HG02610 (cell line): Measurements from ENCODE around the gene IRX3.
"Not testable (repeated sequence)": the region's sequence is repeated elsewhere in the genome, so short reads cannot be mapped to it uniquely, and the experiment has no call there.

Experiments used
- ATAC-seq: cut with Tn5 transposase; IDR thresholded peaks from one replicate; pipeline ENCODE4 v1.9.1; 2021; ENCODE audit warnings: mild to moderate bottlenecking, moderate library complexity; ENCODE audit not compliant: unreplicated experiment

The IRX3 gene

GRCh38 chr16:54280751-54281150, 5.8 kb downstream of the IRX3 start:
- ATAC-seq = no peak

- no peak for ATAC-seq
Observed at GRCh38 chr16:54277845-54278703, 8.5 kb downstream of the IRX3 start.

DNA sequence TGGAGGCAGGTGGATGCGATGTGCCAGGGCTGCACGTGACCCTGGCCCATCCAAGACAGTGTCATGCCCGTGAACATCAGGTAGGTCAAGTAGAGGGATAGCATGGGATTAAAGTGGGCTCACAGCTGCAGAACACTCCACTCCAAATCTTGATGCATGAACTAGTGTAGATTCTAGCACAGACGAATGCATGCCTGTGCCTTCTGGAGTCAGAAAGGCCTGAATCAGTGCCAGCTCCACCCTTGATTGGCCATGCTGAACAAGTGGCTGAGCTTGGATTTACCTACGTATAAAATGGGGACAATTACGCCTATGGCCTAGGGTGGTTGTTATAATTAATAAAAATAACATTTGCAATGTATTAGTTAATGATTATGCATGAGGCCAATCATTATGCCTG, 10.6 kb downstream of the IRX3 start:
- ATAC-seq = no peak

DNA sequence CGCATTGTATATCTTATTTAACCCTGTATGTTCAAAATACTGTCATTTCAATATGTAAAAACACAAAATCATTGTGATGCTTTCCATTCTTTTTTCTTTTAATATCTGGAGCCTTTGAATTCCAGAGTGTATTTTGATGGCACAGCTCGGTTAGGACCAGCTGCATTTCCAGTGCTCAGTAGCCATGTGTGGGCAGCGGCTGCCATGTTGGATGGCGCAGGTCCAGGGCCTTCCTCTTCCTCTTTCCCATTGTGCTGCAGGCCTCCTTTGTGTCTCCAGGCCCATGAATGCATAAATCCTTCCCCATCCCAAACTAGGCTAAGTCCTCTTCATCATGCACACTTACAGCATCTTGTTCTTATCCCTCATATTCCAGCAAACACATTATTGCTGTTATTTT, 13.0 kb downstream of the IRX3 start:
- ATAC-seq = no peak

GRCh38 chr16:54270711-54271110, 15.9 kb downstream of the IRX3 start:
- ATAC-seq = no peak

DNA sequence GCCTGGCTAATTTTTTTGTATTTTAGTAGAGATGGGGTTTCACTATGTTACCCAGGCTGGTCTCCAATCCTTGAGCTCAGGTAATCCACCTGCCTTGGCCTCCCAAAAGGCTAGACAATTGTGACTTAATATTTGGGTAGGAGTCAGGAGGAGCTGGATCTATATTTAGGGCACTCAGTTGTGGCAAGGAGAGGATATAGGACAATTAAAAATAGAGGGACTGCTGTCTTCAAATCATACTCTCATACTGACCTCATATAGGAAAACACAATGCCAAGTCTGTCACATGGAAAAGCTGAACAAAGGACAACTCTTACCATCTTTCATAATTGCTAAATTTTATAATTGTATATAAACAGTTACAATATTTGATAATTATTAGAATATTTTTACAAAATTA, 17.1 kb downstream of the IRX3 start:
- ATAC-seq = no peak

DNA sequence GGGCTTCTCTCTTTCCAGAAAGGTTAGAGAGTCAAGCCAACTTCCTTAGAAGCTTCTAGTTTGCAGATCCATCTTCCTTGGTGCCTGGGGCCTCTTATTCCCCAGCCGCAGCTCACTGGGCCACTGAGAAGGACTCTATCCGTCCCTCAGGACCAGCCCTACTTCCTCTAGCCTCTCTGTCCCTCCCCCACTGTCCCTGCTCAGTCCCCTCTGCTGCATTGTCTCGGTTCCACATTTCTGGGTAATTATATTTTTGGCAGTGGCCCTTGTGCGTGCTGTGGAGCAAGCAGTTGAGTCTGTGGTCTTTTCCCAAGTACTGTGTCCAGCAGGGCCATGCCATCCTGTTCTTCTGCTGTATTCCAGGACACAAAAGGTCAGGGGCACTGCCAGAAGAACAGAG, 17.8 kb downstream of the IRX3 start:
- ATAC-seq = no peak

DNA sequence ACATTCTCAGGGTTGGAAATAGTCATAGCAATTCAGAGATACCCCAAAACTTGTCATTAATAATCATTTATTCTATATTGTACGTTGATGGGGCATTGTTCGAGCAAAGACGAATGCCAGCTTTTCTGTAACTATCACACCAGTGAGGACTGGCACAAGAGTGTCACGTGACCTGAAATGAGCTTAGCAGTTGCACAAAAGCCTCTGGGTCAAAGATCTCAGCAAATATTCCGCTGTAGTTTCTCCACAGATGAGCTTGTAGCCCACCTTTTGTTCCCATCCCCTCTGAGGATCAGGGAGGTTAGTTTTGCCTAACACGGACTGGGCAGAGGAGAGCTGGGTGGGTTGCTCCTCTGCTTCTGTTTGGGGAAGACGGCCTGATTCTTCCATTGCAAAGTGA, 18.2 kb downstream of the IRX3 start:
- ATAC-seq = no peak

DNA sequence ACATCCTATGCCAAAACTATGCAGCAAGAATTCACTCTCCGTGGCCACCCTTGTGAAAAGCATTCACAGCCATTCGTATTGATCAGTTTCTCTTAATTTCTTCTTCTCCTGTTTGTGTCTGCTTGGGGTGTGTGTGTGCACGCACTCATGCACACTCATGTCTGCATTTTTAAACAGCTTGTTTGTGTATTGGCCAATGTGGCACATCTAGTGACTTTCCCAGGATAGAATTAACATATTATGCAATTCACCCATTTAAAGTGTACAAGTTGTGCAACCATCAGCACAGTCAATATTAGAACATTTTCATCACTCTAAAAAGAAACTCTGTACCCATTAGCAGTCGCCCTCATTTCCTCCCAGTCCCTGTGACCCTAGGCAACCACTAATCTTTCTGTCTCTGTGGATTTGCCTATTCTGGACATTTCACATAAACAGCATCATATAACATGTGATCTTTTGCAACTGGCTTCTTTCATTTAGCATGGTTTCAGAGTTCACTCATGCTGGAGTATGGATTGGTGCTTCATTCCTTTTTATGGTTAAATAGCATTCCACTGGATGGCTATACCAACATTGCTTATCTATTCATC, 20.1 kb downstream of the IRX3 start:
- ATAC-seq = no peak

DNA sequence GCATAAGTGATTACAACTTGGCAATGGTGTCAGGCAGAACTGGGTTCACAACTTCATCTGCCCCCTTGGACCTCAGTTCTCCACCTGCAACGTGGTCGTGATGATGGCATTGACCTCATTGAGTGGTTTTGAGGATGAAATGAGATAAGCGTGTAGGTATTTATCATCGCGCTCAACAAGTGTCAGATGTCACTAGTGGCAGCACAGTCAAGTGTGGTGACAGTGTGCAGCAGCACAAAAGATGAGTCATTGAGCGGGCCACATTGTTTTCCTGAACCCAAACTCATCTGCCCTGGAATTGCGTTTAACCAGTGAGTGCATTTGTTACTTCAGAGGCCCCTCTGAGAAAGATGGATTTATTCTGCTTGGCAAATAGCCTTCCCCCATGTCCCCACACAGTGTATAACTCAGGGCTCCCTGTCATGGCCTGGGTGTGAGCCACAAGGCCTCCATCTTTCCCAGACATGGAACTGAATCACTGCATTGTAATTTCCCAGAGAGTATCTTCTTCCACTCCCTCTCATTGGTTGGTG, 20.9 kb downstream of the IRX3 start:
- ATAC-seq = no peak

- no peak for ATAC-seq
Observed at GRCh38 chr16:54253118-54253517, 33.5 kb downstream of the IRX3 start.

DNA sequence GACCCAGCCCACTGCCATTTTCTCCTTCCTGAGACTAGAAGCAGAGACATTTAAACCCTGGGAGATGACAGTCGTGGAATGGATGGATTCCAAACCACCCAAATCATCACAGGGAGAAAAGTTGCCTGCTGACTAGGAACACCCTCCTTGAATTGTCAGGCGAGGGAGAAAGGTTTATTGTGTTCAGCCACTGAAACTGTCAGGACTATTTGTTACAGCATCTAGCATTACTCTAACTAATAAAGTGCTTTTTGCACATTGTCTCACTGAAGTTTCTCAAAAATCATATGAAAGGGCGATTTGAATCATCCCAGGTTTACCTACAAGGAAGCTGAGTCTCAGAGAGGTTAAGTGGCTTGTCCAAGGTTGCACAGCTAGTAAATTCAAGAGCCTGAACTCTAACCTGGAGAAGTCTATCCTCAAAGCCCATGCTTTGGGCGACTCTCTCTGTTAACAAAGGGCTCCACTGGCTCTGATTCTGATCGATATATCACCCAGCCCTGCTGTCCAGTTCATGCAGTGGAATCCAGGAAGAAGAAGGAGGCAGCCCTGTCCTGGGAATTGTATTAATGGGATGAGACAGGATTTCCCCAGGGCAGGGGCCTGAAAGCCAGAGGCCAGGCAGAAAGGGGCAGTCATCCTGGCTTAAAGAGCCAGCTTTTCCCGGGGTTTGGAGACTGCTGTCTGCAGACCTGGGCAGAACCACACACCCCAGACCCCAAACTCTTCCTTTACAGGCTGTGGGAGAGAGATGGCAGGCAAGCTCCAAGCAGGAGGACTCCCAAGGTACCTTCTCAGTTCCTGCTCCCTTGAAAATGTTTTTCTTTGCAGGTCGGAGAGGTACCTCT, 37.5 kb downstream of the IRX3 start:
- no peak for ATAC-seq

DNA sequence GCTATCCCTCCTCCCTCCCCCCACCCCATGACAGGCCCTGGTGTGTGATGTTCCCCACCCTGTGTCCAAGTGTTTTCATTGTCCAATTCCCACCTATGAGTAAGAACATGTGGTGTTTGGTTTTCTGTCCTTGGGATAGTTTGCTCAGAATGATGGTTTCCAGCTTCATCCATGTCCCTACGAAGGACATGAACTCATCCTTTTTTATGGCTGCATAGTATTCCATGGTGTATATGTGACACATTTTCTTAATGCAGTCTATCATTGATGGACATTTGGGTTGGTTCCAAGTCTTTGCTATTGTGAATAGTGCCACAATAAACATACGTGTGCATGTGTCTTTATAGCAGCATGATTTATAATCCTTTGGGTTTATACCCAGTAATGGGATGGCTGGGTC, 38.9 kb downstream of the IRX3 start:
- ATAC-seq = not testable (repeated sequence)

- no peak for ATAC-seq
Observed at GRCh38 chr16:54246454-54246821, 40.1 kb downstream of the IRX3 start.

DNA sequence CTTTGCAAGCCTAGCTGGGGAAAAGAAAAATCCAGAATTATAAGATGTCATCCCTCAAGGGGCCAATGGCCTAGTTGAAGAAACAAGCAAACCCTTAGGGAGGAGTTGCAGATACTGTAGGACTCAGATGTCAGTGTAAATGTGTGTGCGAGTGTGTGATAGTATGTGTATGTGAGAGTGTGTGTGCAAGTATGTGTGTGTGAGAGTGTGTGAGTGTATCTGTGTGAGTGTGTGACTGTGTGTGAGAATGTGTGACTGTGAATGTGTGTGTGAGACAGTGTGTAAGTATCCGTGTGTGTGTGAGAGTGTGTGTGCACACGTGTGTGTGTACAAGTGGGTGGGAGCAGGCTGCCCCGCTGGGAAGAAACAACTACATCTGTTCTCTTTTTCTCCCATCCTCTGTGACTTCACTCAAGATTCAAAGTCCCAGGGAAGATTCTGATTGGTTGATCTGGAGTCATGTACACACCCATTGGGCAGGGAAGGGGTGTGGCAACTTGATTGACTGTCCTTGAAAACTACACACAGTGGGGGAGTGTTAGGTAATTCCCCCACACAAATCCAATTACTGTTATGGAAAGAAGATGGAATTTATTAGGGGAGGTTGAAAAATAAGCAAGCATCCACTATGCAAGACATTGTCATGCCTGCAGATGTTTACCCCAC, 40.7 kb downstream of the IRX3 start:
- no peak for ATAC-seq

DNA sequence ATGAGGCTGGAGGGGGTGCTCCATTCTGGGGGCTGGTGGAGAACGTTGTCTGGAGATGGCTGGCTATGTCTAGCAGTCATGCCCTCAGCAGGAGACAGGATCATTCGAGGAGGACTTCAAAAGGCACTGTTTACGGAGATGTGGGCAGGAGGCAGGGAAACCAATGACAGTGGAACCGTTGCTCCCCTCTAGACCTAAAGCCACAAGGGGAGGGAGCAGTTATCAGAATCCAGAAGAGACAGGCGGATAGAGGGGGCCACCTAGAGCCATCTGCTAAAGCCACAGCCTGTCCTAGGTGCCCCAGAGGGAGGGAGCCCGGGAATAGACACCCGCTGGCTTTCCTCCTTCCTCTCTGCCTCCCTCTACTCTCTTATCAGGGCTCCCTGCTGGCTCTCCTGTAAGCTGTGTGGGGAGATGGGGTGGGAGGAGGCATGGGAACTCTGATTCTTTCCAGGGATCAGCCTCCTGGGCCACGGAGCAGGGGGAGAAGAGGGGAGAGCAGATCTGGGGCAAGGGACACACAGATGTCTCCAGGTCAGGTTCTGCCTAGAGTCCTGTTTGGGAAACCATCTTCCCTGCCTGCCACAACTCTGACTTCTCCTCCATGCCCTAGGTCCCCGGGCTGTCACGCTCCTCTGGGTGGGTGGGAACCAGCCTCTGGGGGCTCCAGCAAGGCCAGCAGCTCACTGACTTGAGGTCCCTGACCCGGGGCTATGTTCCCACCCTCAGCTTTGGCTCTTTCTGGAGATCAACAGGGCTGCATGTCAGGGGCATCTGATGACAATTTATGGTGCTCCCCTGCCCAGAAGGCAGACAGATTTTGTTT, 42.3 kb downstream of the IRX3 start:
- ATAC-seq = no peak

DNA sequence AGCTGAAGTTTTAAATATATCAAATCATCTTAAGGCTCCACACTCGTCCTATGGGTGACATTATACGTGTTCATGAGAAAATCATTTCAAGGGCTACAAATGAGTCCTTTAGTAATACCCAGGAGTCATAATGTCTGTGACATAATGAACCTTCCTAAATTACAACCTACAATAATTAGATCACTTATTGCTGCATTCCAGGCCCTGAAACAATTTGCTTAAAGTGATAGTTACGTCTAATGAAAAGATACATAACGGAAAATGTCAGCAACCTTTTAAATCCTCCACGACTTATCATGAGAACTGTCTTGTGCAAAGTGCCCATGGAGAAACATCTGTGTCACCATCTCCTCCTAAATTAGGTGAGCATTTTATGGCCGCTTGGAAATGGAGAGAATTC, 43.4 kb downstream of the IRX3 start:
- ATAC-seq = no peak

DNA sequence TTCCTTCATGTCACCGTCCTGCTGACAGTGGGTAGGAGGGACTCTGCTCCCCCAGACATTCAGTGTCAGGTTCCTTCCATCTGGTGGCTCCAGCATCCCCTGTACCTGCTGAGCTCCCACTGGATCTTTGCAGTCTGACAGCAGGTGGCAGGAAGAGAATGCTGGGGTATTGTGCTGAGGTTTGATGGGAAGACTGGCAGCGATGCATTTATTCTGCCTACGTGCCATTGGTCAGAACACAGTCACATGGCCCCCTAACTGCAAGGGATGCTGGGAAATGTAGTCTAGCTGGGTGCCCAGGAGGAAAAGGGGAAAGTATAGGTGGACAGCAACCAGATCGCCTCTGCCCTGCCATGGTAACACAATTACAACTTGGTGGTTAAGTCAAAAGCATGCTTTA, 44.4 kb downstream of the IRX3 start:
- ATAC-seq = no peak

DNA sequence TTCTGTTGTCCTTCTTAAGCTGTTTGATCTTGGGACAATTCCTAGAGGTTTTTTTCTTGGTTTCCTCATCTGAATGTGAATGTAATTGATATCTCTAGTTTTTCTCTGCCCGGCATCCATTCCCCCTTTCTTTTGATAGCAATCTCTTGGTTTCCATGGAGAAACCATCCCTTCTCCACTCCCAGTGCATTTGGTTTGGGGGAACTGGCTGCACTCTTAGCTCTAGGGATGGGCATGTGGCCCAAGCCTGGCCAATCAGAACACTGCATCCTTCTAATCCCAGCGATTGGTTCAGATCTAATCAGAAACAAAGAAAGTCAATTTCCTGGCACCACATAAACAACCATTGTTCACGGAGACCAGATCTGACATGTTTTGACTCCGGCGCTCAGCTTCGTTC, 45.1 kb downstream of the IRX3 start:
- ATAC-seq = no peak
